Fibroblast of pulmonary artery (primary cell): Measurements from ENCODE around the gene DNAJB8.
A peak's percentile ranks its signal among the peaks of the same experiment; 100 is the strongest.

Experiments used
- DNase-seq: peaks from one replicate; pipeline ENCODE4 v3.0.0-alpha.2; 2010; ENCODE audit warnings: low read depth
- H3K4me3 ChIP-seq: replicated peaks from 2 replicates; pipeline ENCODE4 v1.5.1; 2011; ENCODE audit warnings: low read depth, mild to moderate bottlenecking, control low read depth, low read length, moderate library complexity
- TF ChIP-seq, protein P1 (sequence below): IDR thresholded peaks from 2 replicates; pipeline ENCODE4 v1.5.1; 2011; ENCODE audit warnings: mild to moderate bottlenecking, control low read depth, low read length, inconsistent platforms; ENCODE audit errors: missing control alignments

DNAJB8 gene

DNA sequence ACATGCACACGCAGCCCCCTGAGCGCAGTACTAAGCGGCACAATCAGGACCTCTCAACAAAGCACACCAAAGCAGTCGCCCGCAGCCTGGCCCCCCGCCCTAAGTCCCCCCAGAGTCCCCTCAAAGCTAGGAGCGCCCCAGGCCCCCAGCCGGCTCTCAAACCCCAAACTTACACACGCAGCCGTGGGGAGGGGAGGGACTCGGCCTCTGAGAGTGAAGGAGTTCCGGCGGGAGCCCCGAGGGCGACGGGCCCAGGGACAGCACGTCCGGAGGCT, 20.8 kb upstream of the DNAJB8 start:
- DNase-seq = no peak
- TF ChIP-seq, protein P1, sequence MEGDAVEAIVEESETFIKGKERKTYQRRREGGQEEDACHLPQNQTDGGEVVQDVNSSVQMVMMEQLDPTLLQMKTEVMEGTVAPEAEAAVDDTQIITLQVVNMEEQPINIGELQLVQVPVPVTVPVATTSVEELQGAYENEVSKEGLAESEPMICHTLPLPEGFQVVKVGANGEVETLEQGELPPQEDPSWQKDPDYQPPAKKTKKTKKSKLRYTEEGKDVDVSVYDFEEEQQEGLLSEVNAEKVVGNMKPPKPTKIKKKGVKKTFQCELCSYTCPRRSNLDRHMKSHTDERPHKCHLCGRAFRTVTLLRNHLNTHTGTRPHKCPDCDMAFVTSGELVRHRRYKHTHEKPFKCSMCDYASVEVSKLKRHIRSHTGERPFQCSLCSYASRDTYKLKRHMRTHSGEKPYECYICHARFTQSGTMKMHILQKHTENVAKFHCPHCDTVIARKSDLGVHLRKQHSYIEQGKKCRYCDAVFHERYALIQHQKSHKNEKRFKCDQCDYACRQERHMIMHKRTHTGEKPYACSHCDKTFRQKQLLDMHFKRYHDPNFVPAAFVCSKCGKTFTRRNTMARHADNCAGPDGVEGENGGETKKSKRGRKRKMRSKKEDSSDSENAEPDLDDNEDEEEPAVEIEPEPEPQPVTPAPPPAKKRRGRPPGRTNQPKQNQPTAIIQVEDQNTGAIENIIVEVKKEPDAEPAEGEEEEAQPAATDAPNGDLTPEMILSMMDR = no peak
- peak overlapping the region; percentile 84 for H3K4me3 ChIP-seq

DNA sequence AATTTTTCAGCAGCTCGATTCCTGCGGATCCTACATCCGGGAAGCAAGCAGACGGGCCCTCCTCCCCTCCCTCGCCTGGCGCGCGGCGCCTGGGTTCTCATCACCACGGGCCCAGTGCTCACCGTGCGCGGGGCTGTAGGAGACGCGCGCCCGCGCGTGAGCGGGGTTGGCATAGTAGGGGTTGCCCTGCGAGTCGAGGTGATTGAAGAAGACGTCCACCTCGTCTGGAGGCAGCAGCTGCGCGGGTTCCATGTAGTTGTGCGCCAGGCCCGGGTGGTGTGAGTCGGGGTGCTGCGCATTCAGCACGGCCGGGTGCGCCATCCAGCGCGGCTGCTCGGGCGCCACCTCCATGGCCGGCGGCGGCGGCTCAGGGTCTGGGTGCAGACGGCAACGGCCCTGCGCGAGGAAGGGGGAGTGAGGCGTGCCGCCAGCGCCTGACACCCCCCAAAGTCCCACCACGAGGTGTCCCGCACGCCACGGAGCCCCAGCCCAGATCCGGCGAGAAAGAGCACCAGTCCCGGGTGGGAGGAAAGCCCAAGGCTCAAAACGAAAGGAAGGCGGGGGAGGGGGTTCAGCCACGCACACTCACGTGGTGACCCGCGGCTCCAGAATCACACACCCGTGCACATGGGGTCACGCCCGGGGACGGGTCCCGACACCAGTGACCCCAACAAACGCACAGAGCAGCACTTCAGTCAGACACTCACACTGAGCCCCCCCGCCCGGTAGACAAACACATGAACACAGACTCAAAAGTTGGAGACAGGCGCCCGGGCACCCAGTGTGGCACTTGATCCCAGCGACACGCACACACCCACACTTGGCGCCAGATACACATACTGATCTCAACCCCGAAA, 20.2 kb upstream of the DNAJB8 start:
- peak; percentile 49 for DNase-seq
- TF ChIP-seq, protein P1 = no peak
- peak overlapping the region; percentile 84 for H3K4me3 ChIP-seq

DNA sequence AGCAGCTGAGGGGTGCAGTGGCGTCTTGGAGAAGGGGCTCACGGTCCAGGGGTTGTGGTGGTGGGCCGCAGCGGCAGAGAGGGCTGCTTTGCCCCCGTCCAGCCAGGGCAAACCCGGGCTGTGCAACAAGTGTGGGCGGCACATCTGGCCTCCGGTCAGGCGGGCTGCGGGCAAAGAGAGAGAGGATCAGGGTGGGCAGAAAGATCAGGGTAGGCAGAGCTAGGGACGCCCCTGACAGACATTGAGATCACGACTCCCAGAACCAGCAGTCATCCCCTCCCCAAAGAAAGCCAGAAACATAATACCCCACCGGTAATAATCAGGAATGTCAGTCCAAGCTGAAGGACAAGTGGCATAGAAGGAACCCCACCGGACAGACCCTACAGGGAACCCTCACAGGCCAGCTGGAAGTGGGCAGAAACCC, 19.5 kb upstream of the DNAJB8 start:
- H3K4me3 ChIP-seq = peak overlapping the region; percentile 84
- TF ChIP-seq, protein P1 = no peak
- DNase-seq = no peak

DNA sequence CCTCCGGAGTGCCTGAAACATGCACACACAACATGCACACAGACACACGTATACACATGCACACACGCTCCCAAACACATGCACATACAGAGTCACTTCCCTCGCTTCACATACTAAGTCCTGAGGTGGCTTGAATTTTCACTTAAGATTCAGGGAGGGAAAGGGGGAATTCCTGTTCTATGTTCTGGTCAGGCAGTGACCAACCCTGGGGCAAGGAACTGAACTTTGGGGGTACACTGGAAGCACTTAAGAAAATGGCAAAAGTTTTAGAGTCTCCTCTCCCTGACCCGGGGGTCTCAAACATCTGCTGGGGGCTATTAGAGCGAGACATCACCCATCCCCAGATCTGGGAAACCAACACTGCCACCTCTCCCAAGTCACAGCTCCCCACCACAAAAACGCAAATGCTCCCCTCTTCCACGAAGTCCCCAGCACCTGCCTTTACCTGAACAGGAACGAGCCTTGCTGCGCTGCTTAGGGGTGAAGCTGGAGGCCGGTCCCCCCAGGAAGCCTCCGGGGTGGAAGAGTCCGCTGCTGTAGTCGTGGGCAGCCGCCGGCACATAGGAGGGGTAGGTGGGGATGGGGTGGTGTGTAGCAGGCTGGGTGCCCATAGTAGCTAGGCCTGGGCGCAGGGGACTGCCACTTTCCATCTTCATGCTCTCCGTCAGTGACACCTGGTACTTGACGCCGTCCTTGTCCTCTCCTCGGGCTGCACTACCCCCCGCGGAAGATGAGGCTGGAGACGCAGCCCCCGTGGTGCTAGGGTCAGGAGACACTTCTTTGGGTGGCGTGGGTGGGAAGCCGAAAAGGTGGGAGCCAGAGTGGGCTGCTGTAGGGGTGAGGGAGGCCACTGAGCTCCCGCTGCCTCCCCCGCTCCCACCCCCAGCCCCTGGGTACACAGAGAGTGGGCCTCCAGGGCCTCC, 18.9 kb upstream of the DNAJB8 start:
- TF ChIP-seq, protein P1 = no peak
- peak overlapping the region; percentile 84 for H3K4me3 ChIP-seq
- DNase-seq = no peak

DNA sequence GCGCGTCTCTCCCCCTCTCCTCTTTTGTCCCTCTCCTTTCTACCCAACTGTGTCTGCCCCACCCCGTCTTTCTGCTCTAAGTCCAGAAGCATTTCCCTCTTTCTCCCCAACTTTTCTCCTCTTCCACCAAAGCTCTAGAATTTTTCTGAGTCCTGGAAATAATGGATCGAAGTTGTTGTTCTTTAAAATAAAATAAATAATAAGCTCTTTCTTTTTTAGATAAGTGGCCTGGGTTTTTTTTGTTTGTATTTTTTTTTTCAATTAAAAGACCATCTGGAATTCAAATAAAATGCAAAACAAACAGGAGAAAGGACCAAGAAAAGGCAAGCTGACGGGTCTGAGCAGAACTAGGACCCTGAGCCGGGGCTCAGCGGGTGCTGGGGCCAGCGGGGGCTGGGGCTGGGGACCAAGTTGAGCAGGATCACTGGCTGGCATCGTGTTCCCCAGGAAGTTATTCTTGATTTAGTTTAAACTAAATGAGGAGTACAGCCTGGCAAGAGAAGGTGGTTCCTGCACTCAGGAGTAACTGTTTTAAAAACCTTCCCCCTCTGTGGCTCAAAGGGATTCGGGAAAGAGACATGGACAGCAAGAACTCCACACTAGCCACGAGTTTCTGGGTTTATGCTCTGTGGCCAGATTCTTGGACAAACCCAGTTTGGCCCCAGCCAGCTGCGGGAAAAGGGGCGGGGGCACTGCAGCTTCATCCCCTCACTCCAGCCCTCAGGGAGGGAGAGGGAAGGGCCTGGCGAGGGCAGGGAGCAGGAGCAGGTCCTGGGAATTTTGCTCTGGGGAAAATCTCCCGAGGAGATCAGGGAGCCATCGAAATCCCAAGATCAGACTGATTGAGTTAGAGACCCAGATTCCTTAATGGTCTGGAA, 18.0 kb upstream of the DNAJB8 start:
- TF ChIP-seq, protein P1 = no peak
- H3K4me3 ChIP-seq = peak overlapping the region; percentile 84
- no peak for DNase-seq

DNA sequence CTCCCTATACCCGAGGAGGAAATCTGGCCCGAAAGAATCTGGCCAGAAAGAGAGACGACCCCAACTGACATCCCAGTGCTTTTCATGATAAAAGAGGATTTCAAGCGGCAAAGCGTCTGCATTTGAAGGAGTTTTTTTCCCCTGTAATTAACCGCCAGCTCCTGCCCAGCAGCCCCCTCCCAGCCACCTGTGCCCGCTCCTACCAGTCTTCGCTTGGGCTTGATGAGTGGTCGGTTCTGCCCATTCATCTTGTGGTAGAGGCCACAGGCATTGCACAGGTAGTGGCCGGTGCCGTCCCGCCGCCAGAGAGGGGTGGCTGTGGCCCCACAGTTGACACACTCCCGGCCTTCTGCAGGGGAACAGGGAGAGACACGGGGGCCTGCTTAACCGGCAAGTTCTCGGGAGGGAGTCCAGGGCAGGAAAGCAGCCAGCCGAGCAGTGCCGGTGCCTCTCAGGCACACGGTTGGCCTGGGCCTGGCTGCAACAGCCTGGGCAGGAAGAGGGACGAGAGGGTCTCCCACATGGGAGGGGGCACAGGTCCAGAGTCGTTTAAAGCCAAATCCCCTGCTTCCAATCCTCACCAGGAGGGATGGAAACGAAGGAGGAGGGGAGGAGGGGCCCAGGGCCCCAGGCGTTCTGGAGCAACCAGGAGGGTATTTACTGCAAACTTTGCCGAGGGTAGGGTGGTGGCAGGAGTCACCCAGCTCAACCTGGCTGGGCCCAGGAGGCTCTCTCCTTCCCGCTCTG, 17.1 kb upstream of the DNAJB8 start:
- TF ChIP-seq, protein P1 = no peak
- DNase-seq = no peak
- peak overlapping the region; percentile 33 for H3K4me3 ChIP-seq
